Brain microvascular endothelial cell (primary cell): ENCODE data around the gene USP14.

Source experiments
- DNase-seq: peaks from one replicate; pipeline ENCODE4 v3.0.0-alpha.2; 2020
- H3K27ac ChIP-seq: fragments of 250-450 bp; sonication (Bioruptor Pico); 2 replicates; pipeline ENCODE4 v1.5.1; 2020; ENCODE audit warnings: mild to moderate bottlenecking, moderate library complexity
- H3K27me3 ChIP-seq: fragments of 250-450 bp; sonication (Bioruptor Pico); replicated peaks from 2 replicates; pipeline ENCODE4 v1.5.1; 2020; ENCODE audit warnings: mild to moderate bottlenecking
- H3K36me3 ChIP-seq: fragments of 250-450 bp; sonication (Bioruptor Pico); replicated peaks from 2 replicates; pipeline ENCODE4 v1.5.1; 2020; ENCODE audit warnings: mild to moderate bottlenecking
- H3K4me3 ChIP-seq: 2 replicates; pipeline ENCODE4 v1.5.1; 2011; ENCODE audit warnings: low read depth, mild to moderate bottlenecking, control low read depth, low read length, moderate library complexity
- CTCF ChIP-seq: IDR thresholded peaks from 2 replicates; pipeline ENCODE4 v1.5.1; 2011; ENCODE audit warnings: low read depth, mild to moderate bottlenecking, moderate library complexity, low read length, control low read depth, inconsistent platforms; ENCODE audit errors: missing control alignments
- in situ Hi-C: cut with HindIII; loops from 2 replicates; pipeline ENCODE4 v1.10.0; 2017; ENCODE audit warnings: low sequenced_read_pairs, low pct_ligation_motif_present

Gene USP14

GRCh38 chr18:251572-251971 lies 93.2 kb downstream of the USP14 start:
- TF ChIP-seq CTCF = no peak
- H3K27me3 ChIP-seq = no peaks in the 10 kb centered on the region
- H3K4me3 ChIP-seq = no peak overlapping the region
- in situ Hi-C loops = no loop called here
- H3K27ac ChIP-seq = no peak overlapping the region
- no peak for DNase-seq
- H3K36me3 ChIP-seq = peaks cover 11% of the 10 kb centered on the region

GRCh38 chr18:253121-253520 lies 94.8 kb downstream of the USP14 start:
- Histone ChIP-seq H3K36me3 (peaks cover 9% of the 10 kb centered on the region), H3K27me3 (no peaks in the 10 kb centered on the region), H3K27ac (no peak overlapping the region), H3K4me3 (no peak overlapping the region)
- no peak for DNase-seq
- in situ Hi-C loops = no loop called here
- no peak for TF ChIP-seq CTCF

GRCh38 chr18:255171-255570 lies 96.8 kb downstream of the USP14 start:
- Histone ChIP-seq H3K36me3 (peaks cover 12% of the 10 kb centered on the region), H3K27ac (no peak overlapping the region), H3K4me3 (no peak overlapping the region), H3K27me3 (no peaks in the 10 kb centered on the region)
- DNase-seq = no peak
- TF ChIP-seq CTCF = no peak
- in situ Hi-C loops = no loop called here

GRCh38 chr18:260547-260946 lies 102.2 kb downstream of the USP14 start:
- Histone ChIP-seq H3K36me3 (peaks cover 11% of the 10 kb centered on the region), H3K27ac (no peak overlapping the region), H3K27me3 (no peaks in the 10 kb centered on the region), H3K4me3 (no peak overlapping the region)
- no peak for TF ChIP-seq CTCF
- DNase-seq = no peak
- in situ Hi-C loops = no loop called here

GRCh38 chr18:261398-262073 lies 103.2 kb downstream of the USP14 start:
- TF ChIP-seq CTCF = no peak
- Histone ChIP-seq H3K4me3 (no peak overlapping the region), H3K27ac (no peak overlapping the region), H3K27me3 (no peaks in the 10 kb centered on the region), H3K36me3 (peaks cover 9% of the 10 kb centered on the region)
- in situ Hi-C loops = no loop called here
- DNase-seq = no peak
